Ascending aorta (tissue), 2 donors: ENCODE data around the gene SORCS2. TPM values are rescaled to one million over a fixed set of nuclear protein-coding genes. Genes with fewer than 3 reads are reported as not detected.

Experiments used
- DNase-seq, 2 donors: peaks; one replicate each; pipeline ENCODE4 v3.0.0-alpha.2; 2019; ENCODE audit warnings: low spot score in 2 of 2
- H3K27ac ChIP-seq, 2 donors: fragments of 200-600 bp; sonication (generic); one replicate each; pipeline ENCODE4 v1.5.1; 2016 to 2017; ENCODE audit warnings: mild to moderate bottlenecking in 1 of 2
- H3K27me3 ChIP-seq: fragments of 200-600 bp; sonication (generic); one replicate; pipeline ENCODE4 v1.5.1; 2017
- H3K36me3 ChIP-seq, 2 donors: fragments of 200-600 bp; sonication (generic); one replicate each; pipeline ENCODE4 v1.5.1; 2016
- H3K4me1 ChIP-seq, 2 donors: fragments of 200-600 bp; sonication (generic); one replicate each; pipeline ENCODE4 v1.5.1; 2016 to 2017; ENCODE audit warnings: mild to moderate bottlenecking in 1 of 2
- H3K4me3 ChIP-seq, 2 donors: fragments of 200-600 bp; sonication (generic); one replicate each; pipeline ENCODE4 v1.5.1; 2016 to 2017; ENCODE audit warnings: mild to moderate bottlenecking in 1 of 2
- H3K9me3 ChIP-seq, 2 donors: fragments of 200-600 bp; sonication (generic); one replicate each; pipeline ENCODE4 v1.5.1; 2016
- intact Hi-C: fragments of 100-400 bp; cut with DNase I; formaldehyde crosslinking; loops from one replicate; pipeline ENCODE4 v1.15.1; 2023
- total RNA-seq: library from RNA; depleted of rRNA; stranded (reverse); fragments of >200 nt; gene quantifications from one replicate; pipeline ENCODE4 v1.1.0, GENCODE V29; 2016
- TF ChIP-seq, protein P1 (sequence below), 3 experiments: fragments of 200-600 bp in 2 of 3; fragments of 450-650 bp in 1 of 3; sonication (generic) in 2 of 3; IDR thresholded peaks; one replicate each; pipeline ENCODE4 v1.5.1; 2016 to 2019; ENCODE audit warnings: antibody characterized with exemption in 3 of 3, mild to moderate bottlenecking in 1 of 3, moderate library complexity in 1 of 3

Gene SORCS2
- total RNA-seq, 1 donor from 2014 or later, result 0.32 TPM

DNA sequence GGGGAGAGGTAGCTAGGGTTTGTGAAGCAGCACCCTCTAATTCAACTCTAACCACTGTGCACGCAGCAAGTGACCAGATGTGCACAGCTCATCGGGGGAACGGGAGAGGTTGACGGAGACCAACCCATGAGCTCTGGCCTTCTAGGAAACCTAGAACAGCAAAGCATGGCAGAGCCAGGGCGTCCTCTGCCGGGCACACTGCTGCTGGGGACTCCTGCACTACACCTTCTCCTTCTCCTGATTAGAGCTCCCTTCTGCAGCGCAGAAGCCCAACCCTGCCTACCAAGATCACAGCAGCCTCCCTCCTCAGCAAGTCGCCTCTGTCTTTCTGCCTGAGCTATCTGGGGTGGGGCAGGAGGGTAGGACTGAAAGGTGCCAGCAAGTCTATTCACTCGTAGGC, 494.7 kb downstream of the SORCS2 start:
- no peaks in the 10 kb centered on the region for H3K9me3 ChIP-seq
- TF ChIP-seq, protein P1, sequence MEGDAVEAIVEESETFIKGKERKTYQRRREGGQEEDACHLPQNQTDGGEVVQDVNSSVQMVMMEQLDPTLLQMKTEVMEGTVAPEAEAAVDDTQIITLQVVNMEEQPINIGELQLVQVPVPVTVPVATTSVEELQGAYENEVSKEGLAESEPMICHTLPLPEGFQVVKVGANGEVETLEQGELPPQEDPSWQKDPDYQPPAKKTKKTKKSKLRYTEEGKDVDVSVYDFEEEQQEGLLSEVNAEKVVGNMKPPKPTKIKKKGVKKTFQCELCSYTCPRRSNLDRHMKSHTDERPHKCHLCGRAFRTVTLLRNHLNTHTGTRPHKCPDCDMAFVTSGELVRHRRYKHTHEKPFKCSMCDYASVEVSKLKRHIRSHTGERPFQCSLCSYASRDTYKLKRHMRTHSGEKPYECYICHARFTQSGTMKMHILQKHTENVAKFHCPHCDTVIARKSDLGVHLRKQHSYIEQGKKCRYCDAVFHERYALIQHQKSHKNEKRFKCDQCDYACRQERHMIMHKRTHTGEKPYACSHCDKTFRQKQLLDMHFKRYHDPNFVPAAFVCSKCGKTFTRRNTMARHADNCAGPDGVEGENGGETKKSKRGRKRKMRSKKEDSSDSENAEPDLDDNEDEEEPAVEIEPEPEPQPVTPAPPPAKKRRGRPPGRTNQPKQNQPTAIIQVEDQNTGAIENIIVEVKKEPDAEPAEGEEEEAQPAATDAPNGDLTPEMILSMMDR (IDR thresholded peaks at IDR 0.05), result no peak
- intact Hi-C loops, result no loop called here
- no peaks in the 10 kb centered on the region for H3K4me1 ChIP-seq
- DNase-seq, result no peak
- no peaks in the 10 kb centered on the region for H3K27me3 ChIP-seq
- no peaks in the 10 kb centered on the region for H3K36me3 ChIP-seq
- H3K27ac ChIP-seq, result no peak overlapping the region
- H3K4me3 ChIP-seq, result no peak overlapping the region

DNA sequence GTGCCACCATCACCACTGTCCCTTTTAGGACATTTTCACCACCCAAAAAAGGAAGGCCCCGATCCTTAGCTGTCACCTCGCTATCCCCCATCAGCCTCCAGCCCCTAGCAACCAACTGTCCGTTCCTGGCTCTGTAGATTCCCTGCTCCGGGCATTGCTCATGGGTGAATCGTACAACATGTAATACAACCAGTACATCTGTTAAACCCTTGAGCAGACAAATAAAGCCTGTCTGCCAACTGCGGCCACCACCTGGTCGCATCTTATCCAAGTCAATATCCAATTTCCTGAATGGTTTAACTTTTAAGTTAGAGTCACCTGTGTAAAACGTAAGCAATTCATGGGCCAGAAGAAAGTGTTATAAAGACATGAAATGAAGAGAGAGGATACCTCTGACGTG, 495.5 kb downstream of the SORCS2 start:
- H3K4me1 ChIP-seq, result no peaks in the 10 kb centered on the region
- H3K36me3 ChIP-seq, result no peaks in the 10 kb centered on the region
- no peaks in the 10 kb centered on the region for H3K9me3 ChIP-seq
- H3K4me3 ChIP-seq, result no peak overlapping the region
- DNase-seq, result no peak
- H3K27ac ChIP-seq, result no peak overlapping the region
- intact Hi-C loops, result no loop called here
- no peaks in the 10 kb centered on the region for H3K27me3 ChIP-seq
- TF ChIP-seq, protein P1 (IDR thresholded peaks at IDR 0.05), result no peak

- Histone ChIP-seq H3K9me3 (no peaks in the 10 kb centered on the region), H3K4me1 (no peaks in the 10 kb centered on the region), H3K27me3 (no peaks in the 10 kb centered on the region), H3K36me3 (no peaks in the 10 kb centered on the region), H3K27ac (no peak overlapping the region), H3K4me3 (no peak overlapping the region)
- TF ChIP-seq, protein P1 (IDR thresholded peaks at IDR 0.05), result no peak
- intact Hi-C loops, result no loop called here
- DNase-seq, result no peak
These were observed 497.7 kb downstream of the SORCS2 start for GRCh38 chr4:7689773-7690693.

DNA sequence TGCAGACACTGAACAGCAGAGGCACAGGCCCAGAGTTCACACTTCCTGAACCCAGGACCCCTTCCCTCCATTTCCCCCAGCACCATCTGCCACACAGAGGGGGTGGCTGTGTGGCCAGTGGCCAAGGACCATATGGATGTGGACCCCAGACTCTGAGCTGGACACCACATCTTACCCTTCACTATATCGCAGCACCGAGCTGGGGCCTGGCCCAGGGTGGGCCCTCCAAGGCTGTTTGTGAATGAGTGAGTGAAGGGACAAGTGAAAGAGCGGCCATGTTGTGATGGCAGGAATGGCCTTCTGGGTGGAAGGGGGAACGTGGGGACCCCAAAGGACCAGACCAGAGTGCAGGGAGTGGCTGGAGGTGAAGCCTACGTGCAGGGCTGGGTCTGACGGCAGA, 498.7 kb downstream of the SORCS2 start:
- intact Hi-C loops, result no loop called here

GRCh38 chr4:7691982-7692381, 499.6 kb downstream of the SORCS2 start:
- intact Hi-C loops, result no loop called here
- no peaks in the 10 kb centered on the region for H3K36me3 ChIP-seq
- no peaks in the 10 kb centered on the region for H3K27me3 ChIP-seq
- H3K9me3 ChIP-seq, result no peaks in the 10 kb centered on the region
- no peak for DNase-seq
- TF ChIP-seq, protein P1 (IDR thresholded peaks at IDR 0.05), result no peak
- H3K27ac ChIP-seq, result no peak overlapping the region
- H3K4me3 ChIP-seq, result no peak overlapping the region
- no peaks in the 10 kb centered on the region for H3K4me1 ChIP-seq

More for the DNA sequence above, 498.7 kb downstream of the SORCS2 start:
- Histone ChIP-seq H3K9me3 (no peaks in the 10 kb centered on the region), H3K36me3 (no peaks in the 10 kb centered on the region), H3K27ac (no peak overlapping the region), H3K4me3 (no peak overlapping the region), H3K27me3 (no peaks in the 10 kb centered on the region), H3K4me1 (no peaks in the 10 kb centered on the region)
- TF ChIP-seq, protein P1 (IDR thresholded peaks at IDR 0.05), result no peak
- no peak for DNase-seq
